GM21515 (cell line): Measurements from ENCODE around the gene POLA1.
"Not testable (repeated sequence)": the region's sequence is repeated elsewhere in the genome, so short reads cannot be mapped to it uniquely, and the experiment has no call there.

Experiments
- ATAC-seq: cut with Tn5 transposase; IDR thresholded peaks from one replicate; pipeline ENCODE4 v1.9.1; 2021; ENCODE audit not compliant: unreplicated experiment

POLA1 gene, protein sequence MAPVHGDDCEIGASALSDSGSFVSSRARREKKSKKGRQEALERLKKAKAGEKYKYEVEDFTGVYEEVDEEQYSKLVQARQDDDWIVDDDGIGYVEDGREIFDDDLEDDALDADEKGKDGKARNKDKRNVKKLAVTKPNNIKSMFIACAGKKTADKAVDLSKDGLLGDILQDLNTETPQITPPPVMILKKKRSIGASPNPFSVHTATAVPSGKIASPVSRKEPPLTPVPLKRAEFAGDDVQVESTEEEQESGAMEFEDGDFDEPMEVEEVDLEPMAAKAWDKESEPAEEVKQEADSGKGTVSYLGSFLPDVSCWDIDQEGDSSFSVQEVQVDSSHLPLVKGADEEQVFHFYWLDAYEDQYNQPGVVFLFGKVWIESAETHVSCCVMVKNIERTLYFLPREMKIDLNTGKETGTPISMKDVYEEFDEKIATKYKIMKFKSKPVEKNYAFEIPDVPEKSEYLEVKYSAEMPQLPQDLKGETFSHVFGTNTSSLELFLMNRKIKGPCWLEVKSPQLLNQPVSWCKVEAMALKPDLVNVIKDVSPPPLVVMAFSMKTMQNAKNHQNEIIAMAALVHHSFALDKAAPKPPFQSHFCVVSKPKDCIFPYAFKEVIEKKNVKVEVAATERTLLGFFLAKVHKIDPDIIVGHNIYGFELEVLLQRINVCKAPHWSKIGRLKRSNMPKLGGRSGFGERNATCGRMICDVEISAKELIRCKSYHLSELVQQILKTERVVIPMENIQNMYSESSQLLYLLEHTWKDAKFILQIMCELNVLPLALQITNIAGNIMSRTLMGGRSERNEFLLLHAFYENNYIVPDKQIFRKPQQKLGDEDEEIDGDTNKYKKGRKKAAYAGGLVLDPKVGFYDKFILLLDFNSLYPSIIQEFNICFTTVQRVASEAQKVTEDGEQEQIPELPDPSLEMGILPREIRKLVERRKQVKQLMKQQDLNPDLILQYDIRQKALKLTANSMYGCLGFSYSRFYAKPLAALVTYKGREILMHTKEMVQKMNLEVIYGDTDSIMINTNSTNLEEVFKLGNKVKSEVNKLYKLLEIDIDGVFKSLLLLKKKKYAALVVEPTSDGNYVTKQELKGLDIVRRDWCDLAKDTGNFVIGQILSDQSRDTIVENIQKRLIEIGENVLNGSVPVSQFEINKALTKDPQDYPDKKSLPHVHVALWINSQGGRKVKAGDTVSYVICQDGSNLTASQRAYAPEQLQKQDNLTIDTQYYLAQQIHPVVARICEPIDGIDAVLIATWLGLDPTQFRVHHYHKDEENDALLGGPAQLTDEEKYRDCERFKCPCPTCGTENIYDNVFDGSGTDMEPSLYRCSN (N-terminal part only)

DNA sequence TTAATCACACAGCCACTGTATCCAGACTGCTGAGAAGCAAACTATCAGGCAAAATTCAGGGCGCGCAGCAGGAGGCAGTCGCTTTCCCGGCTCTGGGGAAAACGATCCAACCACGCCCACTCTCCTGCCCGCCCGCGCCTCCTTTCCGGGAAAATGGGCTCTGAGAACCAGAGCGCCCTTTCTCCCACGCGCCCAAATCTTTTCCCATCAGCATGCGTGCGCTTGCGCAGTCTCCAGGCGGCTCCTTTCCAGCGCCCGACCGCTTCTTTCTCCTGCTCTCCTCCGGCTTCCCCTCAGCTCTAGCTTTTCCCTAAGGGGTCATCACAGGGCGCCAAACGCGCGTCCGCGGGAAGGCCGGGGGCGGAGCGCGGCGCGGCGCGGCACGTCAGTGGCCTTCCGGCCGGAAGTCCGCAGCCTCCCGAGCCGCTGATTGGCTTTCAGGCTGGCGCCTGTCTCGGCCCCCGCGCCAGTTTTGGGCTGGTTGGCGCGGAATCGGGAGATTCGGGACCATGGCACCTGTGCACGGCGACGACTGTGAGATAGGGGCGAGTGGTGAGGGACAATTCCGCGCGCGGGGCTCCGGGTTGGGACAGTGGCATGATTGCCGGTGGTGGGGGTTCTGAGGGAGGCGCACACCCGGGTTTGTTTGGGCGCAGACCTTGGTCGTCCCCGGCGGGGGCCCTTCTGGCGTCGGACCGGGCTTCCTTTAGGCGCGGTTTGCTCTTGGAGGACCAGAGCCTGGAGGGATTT is at the start of gene POLA1:
Gene POLA1 (plus strand): TSS at position 466 of the 750 bp plus-strand sequence. CDS start 44 bp downstream, at position 510.
- ATAC-seq, result peak; percentile 97

DNA sequence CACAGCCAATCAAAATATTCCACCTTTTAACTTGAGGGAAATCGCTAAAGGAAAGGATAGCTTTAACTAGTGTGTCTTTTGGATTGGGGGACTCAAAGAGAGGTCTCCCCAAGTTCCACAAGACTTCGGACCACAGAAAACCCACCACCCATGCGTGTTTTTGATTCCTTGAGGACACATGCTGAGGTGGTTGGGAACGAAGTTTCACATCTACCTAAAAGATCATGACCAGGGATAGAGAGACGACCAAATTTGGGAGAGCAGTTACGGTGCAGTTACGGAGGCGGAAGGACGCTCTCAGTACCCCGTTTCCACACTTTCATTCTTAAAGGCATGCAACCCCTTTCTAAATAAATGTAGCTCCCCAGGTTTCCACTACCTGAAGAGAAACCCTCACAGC is 47.7 kb upstream of the POLA1 start:
- no peak for ATAC-seq

DNA sequence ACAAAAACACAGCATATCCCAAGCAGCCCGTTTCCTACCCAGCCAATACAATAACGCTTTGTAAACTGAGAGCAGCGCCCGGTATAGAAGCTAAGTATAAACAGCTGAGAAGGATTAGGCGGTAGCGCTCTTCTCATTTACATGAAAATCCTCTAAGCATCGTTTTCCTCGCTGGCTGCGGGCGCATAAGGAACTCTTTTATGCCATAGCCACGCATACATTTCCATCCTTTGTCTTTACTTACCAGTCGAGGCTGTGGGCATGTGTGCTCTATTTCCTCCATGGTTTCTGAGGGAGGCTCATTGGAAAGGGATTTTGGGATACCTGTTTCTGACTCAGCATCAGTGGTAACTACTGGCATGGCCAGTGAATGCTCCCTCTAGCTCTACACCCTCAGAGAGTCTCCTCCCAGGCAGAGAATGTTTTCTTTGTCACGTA is 47.0 kb upstream of the POLA1 start:
- ATAC-seq, result no peak

DNA sequence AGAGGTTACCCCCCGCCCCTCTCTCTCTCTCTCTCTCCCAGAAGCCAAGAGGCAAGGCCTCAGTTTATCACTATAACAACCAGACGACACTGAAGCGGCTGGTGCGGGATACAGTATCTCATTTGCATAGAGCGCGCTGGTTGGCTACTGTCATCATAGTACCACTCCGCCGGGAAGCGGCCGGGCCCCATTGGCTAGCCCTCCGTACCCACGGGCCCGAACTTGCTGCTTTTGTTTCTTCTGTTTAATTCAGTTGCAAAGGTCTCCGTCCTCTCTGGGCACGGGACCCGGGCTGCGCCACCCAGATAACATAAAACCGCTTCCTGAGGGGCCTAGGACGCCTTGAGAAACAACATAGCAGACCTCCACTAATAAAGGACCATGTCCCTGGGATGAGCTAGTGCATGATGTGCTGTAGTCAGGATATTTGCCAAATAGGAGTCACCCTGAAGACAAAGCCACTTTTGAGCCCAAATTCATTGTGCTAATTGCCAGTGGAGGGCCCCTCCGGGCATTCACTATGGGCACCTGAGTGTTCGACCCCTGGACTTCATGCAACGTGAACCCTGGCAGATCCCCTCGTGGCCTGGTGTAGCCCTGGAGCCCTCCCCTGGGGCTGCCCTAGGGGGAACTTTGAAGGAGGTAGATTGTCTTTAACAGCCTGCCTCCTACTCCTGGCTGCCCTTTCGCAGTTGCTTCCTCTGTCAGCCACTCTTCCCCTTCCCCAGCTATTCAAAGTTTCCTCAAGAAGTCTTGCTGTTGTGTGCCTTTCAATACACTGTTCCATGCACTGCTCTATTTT is 46.3 kb upstream of the POLA1 start, which contains the start of gene PCYT1B:
Gene PCYT1B (minus strand): TSS at position 91 of the 802 bp plus-strand sequence. CDS start 242 bp downstream, outside the sequence.
- peak; percentile 64 for ATAC-seq

DNA sequence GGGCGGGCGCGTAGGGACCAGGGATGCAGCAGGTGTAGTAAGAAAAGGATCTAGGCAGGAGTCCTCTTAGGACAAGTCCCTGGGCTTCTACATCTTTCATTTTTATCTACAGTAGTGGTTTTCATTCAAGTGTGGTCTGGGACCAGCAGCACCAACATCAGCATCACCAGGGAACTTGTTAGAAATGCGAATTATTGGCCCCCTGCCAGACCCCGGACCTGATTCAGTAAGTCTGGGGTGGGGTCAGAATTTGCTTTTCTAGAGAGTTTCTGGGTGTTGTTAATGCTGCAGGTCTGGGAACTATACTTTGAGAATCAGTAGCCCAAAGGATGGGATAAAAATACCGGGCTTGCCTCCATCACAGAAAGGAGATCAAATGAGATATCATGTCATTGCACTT is 45.2 kb upstream of the POLA1 start:
- no peak for ATAC-seq

DNA sequence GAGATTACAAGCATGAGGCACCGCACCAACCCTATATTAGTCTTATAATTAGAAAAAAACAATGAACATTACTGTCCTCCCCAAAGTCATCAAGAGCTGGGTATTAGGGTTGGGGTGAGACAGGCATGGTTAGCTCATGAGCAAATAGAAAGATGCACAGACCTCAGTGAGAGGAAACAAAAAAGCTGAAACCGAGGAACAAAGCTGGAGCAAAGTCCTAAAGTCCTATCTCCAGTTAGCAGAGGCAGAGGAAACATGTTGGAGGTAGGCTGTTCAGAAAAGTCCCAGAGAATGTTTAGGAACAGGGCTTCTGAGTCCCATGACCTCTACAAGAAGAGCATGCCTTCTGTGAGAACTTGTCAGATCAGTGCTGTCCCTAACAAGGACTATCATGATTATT is 41.9 kb upstream of the POLA1 start:
- no peak for ATAC-seq

DNA sequence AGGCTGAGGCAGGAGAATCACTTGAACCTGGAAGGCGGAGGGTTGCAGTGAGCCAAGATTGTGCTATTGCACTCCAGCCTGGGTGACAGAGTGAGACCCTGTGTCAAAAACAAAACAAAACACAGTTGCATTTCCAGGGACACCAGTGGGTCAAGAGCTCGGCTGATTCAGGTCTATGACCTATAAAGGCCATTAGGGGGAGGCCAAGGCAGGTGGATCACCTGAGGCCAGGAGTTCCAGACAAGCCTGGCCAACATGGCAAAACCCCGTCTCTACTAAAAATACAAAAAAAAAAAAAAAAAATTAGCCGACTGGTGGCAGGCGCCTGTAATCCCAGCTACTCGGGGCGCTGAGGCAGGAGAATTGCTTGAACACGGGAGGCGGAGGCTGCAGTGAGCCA is 38.0 kb upstream of the POLA1 start:
- ATAC-seq, result not testable (repeated sequence)

DNA sequence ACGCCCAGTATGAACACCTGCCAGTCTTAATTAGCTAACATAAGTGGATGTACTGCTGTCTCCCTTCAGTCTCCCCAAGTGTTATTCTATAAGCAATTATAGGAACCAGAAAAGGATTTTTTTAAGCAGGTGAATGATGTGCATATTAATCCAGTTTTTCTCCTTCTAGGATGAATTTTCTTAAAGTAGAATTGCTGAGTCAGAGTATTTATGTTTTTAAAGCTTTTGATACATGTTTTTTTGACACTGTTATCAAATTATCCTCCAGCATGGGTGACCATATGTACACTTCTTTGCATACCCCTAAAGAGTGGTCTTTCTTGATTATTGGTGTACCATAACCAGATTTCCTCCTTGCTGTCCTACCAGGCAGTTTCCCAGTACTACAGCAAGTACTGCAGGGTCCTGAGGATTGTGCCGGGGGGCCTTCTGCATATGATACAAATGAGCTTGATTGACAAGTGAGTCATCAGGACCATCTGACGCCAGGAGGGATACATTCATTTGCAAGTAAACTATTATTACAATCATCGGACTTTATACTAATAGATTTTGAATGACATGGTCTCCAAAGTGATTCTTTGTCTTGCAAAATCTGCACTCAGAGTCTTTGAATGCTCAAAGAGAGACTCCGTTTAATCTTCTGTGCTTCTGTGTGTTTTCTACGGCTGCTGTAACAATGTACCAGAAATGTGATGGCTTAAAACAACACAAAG is 35.9 kb upstream of the POLA1 start:
- no peak for ATAC-seq

DNA sequence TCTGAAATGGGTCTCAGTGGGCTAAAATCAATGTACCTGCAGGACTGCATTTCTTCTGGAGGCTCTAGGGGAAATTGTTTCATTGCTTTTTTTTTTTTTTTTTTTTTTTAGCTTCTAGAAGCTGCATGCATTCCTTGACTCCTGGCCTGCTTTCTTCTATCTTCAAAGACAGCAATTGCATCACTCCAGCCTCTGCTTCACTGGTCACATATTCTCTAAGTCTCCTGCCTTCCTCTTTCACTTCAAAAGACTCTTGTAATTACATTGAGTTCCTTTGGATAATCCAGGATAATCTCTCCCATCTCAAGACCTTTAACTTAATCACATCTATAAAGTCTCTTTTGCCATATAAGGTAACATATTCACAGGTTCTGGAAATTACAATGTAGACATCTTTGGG is 35.3 kb upstream of the POLA1 start:
- no peak for ATAC-seq

DNA sequence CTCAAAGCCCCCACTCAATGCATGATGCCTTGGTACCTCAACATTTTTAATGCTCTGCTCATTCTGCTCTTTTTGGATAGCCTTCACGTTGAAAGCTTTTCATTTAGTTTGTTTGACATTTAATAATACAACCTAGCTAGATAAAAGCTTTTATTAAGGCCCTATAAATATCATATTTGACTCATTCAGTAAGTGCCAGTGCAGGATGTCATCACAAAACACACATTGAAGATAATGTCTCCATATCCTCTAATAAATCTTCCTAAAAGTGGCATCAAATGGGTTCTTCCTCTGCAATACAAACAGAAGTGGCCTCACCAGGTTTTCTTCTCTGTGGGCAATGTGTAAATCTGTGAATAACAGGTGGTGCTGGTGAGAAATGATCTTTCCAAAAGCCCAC is 34.6 kb upstream of the POLA1 start:
- no peak for ATAC-seq

DNA sequence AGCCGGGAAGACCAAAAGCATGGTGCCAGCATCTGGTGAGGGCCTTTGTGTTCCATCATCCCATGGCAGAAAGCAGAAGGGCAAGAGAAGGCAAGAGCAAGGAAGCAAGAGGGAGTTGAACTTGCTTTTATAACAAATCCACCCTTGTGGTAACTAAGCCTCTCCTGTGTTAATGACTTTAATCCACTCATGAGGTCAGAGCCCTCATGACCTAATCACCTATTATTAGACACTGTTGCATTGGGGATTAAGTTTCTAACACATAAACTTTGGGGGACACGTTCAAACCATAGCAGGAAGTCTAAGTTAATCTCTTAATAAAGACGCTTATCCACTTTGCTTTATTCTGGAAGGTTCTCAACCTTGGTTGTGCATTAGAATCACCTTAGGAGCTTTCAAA is 34.1 kb upstream of the POLA1 start:
- no peak for ATAC-seq

DNA sequence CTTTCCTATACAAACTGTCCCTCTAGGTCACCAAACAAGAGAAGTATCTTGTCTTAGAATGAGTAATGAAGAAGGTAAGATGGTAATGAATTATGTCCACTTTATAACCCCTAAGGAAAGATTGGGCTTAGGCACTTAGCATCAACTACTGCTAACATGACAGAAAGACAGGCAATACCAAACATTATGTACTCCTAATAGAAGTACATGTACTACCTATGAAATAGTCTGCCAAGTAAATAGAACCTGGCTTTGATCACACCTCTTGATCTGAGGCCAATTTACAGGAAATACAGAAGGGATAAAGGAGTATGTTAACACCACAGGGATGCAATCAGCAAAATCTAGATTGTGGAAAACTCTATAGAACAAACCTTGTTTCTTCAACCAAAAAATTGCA is 32.4 kb upstream of the POLA1 start:
- no peak for ATAC-seq

DNA sequence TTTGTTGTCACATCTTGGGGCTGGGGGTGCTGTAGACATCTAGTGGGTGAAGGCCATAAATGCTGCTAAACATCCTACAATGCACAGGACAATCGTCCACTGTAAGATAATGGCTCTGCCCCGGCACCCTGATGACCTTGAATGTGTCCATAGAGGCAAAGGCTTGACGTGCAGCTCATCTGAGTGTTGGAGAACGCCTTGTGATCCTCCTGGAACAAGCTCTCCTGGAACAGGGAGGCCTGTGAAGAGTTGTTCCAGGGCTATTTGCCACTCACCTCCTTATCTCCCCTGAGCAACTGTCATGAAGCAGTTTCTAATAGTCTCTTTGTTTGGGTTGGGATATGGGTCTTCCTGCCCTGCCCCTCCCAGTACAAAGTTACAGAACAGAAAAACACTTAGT is 31.4 kb upstream of the POLA1 start:
- ATAC-seq, result no peak

DNA sequence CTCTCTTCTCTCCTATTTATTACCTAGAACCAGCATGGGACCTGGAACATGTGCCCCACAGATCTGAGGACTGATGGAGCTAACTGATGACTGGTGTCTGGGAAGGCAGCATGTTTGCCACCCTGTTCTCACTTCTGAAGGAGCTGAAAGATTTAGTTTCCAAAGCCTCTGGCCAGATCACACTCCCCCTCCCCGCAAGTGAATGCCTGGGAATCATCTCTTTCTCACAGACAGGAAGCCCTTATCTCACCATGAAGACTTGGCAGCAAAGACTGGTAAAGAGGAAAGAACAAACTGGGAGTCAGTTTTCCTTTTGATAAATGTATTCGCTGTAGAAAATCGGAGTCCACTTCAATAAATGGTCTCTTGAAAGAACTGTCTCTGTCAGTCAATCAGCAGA is 25.6 kb upstream of the POLA1 start:
- ATAC-seq, result no peak

DNA sequence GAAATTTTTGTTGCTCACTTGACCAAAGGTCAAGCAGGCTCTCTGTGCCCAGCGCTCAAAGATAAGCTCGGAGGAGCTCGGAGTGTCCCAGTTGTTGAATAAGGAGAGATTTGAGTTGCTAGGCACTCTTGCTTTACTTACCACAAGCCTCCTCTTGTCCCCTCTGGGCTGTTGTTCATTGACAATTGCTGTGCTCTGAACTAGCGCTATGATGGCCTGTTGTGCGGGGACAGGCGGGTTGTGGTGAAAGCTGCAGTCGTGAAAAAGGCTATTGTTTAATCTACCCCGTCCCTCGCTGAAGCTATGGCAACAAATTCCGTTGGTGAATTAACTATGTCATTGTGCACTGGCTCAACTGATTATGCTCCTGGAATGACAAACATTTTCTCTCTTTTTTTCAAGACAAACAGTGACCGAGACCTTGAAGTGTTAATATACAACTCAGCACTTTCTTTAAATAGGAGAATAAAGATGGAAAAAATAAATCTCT is 21.0 kb upstream of the POLA1 start:
- no peak for ATAC-seq

DNA sequence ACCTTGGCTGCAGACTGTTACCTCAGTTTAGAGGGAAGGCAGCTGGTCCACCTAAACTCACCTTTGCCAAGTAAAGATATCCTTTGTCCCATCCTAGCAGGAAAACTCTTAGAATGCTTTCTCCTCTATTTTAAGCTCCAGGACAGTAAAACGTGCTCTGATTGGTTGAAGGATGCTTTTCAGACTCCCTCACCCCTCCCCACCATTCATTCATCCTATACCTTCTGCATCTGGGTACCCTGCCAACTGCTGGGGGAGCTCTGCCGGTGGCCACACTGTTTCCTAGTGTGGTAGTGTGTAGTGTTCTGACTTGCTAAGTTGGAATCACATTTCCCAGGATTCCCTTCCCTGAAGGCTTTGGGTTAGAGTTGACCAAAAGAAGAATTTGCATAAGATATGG is 20.3 kb upstream of the POLA1 start:
- no peak for ATAC-seq

DNA sequence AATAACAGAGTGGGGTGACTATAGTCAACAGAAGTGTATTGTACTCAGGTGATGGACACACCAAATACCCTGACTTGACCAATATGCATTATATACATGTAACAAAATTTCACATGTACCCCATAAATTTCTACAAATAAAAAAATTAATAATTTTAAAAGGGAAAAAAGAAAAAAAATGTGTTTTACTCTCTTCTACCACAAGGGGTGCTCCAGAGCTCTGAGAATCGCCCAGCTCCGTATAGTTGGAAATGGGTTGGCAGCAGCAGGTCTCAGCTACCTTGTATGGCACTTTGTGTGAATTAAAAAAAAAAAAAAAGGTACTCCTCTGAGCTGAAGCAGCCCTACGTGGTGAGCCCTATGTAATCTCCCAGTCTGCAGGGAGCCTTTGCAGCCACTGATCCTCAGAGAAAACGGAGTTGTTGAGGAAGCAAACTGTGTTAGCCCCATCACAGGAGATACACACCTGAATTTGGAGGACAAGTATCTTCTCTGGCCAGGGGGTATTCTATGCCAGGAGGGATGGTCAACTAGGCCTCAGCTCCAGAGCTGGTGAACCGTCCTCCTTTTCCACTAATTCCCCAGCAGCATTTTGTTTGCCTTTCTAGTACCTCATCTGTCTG is 17.2 kb upstream of the POLA1 start:
- ATAC-seq, result no peak

DNA sequence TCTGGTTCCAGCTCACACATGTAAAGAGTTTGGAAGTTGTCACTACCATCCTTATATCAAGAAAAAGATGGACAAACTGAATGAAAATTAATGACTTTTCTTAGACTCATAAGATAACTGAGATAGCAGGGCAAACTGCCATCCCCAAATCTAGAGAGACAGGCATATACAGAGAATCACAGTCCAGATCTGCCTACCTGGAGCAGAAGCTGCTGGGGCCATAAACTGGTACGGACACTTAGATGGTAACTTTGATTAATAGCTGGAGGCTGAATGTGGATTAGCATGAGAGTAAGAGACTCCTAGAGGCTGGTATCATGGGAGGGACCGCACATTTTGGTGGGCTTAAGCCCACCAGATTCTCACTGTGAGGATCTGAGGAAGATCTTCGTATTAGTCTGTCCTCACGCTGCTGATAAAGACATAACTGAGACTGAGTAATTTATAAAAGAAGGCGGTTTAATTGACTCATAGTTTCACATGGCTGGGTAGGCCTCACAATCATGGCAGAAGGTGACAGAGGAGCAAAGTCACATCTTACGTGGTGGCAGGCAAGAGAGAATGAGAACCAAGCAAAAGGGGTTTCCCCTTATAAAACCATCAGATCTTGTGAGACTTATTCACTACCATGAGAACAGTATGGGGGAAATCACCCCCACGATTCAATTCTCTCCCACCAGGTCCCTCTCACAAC is 10.8 kb upstream of the POLA1 start:
- ATAC-seq, result no peak
